Measurements from ENCODE around the gene CNTN4. TPM values are rescaled to one million over a fixed set of nuclear protein-coding genes. Genes with fewer than 3 reads are reported as not detected.

The CNTN4 gene
- total RNA-seq, 1 donor from 2014 or later: not detected

DNA sequence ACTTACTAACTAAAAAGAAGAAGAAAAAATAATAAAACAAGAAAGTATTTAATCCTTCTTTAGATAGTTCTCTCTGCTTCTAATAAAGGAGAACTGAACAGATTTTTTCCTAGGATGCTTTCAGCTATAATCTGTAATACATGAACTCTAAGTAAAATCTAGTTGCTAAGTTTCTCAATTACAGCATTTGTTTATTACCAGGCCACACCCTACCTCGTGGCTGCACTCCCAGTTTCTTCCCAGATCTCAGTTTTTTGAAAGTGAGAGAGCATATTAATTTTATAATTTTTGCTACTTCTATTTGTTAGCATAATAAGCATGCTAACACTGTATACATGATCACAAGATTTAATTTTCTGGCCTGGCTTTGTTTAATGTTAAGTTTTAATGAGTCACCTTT, 753.2 kb downstream of the CNTN4 start:
- no peak for DNase-seq (ENCODE audit: low read depth in 2 of 2)

DNA sequence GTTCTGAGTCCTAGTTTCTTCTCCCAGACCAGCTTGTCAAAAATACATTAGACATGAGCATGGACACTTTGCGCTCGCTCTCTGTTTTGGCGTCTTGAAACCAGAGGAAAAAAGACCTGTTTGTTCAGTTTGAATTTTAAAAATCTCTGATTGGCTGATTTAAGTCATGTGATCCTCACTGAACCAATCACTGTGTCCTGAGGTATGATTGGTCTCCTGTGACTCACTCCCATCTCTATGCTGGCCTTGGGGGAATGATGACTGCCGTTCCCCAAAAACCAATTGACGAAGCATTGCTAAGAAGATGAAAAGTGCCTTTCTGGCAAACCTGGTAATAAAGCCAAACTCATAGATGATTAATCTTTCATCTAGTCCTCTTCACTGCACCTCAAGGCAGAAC, 755.0 kb downstream of the CNTN4 start:
- no peak for DNase-seq (ENCODE audit: low read depth in 2 of 2)

DNA sequence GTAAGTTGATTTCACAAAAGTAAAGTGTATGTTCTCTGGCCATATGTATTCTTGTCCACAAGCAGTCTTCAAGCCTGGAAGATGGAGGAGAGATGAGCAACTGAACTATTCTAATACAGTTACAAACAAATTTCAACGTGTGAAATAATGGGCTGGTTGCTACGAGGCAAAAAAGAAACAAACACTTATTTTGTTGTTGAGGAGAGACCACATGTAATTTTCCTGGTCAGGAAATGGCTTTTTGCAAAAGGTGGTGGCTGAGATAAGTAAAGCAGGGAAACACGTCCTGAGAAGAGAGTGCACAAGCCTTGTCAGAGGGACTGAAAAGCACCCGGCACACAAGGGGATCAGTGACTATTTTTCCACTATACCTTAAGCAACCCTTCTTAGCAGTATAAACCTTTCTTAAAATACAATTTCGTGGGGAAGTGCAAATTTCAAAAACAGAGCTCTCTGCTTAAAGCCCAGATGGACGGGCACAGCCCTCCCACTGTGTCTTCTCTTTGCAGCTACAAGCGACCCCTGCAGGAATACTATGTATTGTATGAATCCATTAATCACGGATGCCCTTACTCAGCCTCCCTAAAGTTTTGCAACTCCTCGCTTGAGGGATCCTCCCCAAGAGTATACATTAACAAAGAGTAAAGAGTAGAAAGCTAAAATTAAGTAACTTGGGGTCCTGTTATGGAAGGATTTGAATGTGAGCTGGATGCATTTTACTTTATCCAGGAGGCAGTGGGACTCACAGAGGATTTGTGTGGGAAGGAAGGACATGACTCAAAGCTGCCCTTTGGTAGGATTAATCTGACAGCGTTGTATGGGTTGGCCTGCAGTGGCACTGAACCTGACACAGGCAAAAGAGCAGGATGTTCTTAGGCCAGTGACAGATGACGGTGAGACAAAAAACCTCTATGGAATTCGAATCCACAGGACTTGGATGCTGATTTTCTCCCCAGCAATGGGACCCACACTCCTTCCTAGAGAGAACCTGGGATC, 757.8 kb downstream of the CNTN4 start:
- no peak for DNase-seq (ENCODE audit: low read depth in 2 of 2)

DNA sequence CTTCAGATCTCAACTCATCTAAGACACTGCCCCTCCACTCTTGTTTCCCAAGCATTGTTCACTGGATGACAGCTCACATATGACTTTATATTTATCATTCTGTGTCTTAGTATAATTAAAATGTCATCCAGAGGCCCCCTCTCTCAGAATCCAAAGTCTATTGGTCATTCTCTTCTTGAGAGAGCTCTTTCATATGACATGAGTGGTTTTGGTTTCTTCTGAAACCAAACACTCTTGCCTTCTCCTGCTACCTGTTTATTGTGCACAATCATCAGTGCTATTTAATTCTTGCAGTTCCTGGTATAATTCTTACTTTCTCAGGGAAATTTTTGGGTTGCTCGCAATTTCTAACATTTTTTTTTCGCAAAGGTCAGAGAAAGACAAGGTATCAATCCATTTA, 762.0 kb downstream of the CNTN4 start:
- DNase-seq (ENCODE audit: low read depth in 2 of 2): no peak

DNA sequence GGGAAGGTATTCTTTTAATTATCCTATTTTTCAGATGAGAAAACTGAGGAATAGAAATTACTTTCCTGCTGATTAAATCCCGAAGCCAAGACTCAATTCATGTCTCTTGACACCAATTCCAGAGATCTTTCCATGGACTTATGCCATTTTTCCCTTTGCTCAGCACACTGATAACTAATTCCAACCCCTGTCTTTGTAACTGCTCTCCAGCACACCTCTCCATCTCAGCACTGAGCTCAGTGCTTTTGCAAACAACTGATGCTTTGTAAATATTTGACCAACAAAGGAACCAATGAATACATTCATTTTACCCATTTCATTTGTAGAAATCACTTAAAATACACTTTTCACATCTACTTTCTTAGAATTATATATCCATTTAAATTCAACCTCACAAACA, 762.5 kb downstream of the CNTN4 start:
- DNase-seq (ENCODE audit: low read depth in 2 of 2): no peak

DNA sequence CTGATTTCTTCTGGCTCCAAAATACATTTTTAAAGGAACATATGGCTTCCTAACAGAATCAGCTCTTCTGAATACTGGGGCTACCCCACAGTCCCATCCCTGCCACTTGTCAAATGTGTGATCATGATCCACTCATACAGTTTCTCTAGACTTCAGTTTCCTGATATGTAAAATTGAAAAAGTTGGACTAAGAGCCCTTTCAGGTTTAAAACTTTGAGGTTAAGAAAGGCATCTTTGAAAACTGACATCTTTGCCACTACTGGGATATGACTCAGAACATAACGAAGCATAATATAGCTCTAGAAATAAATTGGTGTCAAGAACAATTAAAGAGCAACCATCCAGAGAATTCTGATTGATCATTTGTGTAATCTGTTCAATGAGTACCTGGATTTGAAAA, 763.3 kb downstream of the CNTN4 start:
- no peak for DNase-seq (ENCODE audit: low read depth in 2 of 2)

DNA sequence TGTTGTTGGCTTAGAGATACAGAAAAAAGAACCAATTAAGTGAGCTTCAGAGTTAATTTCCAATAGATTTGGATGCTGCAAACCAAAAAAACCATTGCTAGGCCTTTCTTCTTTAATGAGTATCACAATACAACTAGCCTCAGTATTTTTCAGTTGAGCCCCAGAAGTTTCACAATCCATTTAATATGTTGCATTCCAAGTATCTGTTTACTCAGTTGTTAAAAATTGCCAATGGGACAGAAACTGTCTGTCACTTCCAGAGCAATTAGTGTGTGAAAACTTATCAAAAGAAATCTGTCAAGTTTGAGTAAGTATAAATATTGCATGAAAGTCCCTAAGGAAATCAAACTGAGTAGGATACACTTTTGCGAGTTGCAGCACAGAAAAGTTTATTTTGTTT, 763.7 kb downstream of the CNTN4 start:
- DNase-seq (ENCODE audit: low read depth in 2 of 2): no peak

DNA sequence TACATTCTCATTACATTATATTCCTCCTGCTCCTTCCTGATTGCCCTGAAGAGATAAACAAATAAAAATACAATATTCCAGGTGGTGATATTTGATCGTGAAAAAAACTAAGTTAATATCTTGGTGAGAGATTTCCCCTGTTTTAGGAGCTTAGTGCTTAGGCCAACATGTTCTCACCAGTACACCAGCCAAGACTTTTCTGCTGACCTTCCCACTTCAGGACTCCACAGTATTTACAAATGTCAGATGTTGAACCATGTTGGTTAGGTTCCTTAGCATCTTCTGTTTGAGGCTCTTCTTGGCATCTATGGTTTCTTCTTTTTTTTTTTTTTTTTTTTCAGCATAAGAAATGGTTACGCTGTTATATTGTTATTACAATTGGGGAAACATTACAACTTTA, 764.5 kb downstream of the CNTN4 start:
- DNase-seq (ENCODE audit: low read depth in 2 of 2): no peak

DNA sequence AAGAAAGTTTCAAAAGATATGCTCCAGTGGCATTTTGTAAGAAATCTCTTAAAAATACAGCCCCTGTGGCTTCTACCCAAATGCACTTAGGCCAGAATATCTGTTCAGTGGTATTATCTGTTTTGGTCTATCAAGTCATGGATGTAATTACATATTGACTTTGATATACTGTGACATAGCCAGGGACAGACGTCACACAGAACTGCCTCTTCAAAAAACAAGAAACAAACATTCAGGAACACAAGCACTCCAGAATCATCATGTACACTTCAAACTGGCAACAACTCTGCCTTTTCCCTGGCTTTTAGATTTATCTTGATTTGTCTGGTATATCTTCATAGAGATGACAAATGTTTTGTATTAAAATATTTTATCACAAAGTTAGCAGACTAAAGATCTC, 771.2 kb downstream of the CNTN4 start:
- DNase-seq (ENCODE audit: low read depth in 2 of 2): no peak

DNA sequence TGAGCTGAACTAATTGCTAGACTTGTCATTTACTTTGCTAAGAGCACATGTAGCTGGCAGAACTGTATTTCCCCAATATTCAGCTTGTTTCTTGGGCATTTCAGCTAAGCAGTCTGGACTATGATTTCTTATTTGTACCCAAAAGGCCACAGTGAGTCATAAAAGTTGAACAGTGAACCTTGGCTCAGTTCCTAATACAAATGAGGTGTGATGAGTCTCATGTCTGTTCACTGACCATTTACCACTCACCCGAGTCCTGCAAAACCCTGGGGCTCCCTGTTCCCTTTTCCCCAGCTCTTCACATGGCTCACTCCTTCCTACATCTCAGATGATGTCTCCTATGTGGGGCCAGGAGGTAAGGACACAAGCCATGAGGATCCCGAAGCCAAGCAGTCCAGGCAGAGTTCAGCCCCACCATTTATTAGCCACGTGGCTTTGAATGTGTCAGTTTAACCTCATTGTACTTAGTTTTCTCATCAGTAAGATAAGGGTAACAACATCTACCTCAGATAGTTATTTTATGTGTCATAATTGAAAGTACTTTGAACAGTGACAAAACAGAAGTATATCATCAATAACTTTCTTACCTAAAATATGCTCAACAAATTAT, 772.2 kb downstream of the CNTN4 start:
- DNase-seq (ENCODE audit: low read depth in 2 of 2): no peak

DNA sequence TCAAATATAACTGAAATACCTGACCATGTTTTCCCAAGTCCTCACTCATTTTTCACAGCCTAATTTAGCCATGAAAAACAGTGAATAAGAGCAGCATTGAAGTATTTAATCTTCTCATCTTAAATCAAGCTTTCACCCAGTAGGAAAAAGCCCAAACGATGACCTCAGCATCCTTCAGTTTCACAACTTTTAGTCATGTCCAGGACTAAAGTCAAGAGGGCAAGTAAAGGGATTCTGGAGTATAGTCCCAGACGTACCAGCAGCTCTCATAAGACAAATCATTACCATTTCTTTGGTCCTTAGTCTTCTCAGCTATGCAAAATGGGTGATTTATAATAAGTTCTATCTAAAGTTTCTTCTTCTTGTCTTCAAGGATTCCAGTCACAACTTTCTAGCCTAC, 774.2 kb downstream of the CNTN4 start:
- no peak for DNase-seq (ENCODE audit: low read depth in 2 of 2)

DNA sequence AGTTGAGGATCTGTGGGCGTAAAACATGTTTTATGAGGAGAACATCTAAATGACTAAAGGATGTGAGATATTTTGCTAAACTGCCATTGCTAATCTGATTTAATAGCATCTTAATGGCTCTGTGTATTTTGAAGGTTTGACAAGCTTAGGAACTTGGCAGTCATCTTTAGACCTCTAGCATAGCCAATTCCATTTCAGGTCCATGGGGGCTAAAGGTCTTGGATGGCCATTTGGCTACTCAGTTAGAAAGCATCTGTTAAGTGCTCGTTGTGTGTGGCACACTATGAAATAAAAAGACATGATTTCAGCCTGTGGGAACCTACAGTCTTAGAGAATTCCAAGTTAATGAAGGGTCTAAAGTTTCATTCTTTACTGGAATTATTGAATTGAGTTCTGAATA, 775.3 kb downstream of the CNTN4 start:
- no peak for DNase-seq (ENCODE audit: low read depth in 2 of 2)

DNA sequence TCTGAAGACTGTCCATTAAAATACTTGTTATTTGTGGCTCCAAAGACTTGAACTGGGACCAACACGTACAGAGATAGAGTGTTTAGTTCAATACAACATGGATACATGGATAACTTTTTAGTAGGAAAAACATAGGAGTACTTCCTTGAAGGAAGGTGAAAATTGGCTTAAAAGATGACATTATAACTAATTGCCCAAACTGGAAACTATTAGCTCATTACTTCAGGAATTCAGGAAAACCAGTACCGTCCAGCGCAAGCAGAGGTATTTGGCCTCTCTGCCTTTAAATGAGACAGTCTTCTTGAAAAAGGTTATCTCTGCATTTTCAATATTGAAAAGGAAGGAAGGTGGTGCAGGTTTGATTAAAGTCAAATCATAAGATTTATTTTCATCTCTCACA, 777.0 kb downstream of the CNTN4 start:
- DNase-seq (ENCODE audit: low read depth in 2 of 2): no peak

DNA sequence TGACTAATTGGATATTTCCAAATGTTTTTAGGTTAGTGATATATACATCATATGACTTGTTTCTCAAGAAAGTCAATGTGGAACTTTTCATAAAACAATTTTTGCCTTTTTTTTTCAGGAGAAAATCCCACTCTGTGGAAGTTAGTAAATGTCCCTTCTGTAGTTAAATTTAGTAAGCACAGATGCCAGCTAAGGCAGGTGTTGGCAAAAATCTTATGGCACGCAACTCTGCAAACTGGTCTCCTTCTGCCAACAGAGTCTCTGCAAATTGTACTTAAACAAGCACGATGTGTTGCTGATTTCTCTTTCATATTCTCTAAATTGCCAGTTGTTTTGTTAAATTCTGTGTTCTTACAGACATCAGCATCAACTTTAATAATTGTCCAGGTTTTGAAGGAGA, 777.7 kb downstream of the CNTN4 start:
- no peak for DNase-seq (ENCODE audit: low read depth in 2 of 2)

DNA sequence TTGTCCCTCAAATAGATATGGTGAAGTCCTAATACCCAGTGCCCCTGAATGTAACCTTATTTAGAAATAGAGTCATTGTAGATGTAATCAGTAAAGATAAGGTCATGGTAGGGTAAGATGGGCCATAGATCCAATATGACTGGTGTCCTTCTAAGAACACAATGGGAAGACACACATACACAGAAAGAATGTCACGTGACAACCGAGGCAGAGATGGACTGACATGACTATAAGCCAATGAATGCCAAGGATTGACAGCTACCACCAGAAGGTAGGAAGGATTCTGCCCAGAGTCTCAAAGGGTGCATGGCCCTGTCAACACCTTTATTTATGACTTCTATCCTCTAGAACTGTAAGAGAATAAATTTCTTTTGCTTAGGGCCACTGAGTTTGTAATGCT, 780.4 kb downstream of the CNTN4 start:
- no peak for DNase-seq (ENCODE audit: low read depth in 2 of 2)

DNA sequence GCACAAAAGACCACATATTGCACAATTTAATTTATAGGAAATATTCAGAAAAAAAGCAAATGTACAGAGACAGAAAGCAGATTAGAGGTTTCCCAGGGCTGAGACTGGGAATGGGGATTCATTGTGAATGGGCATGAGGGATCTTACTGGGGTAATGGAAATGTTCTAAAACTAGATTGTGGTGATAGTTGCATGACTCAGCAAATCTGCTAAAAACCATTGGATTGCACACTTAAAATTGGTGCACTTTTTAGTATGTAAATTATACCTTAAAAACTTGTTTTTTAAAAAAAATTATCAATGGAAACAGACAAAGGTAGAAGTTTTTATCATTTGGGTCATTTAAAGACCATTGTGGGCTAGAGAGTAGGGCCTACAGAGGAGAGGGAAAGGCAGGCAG, 780.9 kb downstream of the CNTN4 start:
- DNase-seq (ENCODE audit: low read depth in 2 of 2): no peak

DNA sequence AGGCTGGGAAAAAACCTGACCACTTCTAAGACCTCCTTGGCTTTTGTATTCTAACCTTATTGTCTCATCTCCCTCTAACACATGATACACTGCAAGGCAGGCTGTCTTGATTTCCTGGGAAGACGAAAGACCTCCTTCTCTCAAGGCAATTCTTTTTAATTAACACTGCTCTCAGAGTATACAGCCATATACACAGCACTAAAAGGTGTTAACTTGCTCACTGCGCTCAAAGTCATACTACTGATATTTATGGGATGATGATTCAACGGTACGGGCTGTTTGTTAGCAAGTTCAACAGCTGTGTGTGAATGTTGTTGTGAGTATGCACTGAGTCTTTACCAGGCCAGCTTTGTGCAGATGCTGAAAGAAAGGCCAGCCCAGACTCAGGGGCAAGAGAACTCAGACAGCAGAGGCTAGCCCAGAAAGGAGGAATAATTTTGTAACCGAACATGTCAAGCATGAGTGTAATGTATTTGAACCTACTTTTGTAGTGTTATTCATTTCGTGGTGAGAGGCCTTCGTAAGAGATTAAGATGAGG, 781.6 kb downstream of the CNTN4 start:
- DNase-seq (ENCODE audit: low read depth in 2 of 2): no peak

DNA sequence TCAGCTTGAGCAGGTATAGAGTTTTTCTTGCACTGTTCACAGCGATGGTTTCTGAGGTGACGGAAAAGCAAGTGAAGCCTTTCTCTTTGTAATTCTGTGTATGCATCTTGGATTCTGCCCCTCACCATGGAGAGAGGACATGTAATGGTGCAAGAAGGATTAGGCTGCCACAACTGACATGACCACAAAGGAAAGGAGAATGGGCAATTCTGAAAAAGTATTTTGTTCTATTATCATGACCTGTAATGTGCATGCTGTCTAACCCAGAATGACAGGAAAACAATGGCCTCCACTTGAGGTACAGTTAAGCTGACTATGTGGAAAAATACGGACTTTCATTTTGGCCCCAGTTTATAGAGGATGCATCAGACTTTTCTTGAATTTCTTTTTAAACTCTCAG, 784.6 kb downstream of the CNTN4 start:
- DNase-seq (ENCODE audit: low read depth in 2 of 2): no peak

DNA sequence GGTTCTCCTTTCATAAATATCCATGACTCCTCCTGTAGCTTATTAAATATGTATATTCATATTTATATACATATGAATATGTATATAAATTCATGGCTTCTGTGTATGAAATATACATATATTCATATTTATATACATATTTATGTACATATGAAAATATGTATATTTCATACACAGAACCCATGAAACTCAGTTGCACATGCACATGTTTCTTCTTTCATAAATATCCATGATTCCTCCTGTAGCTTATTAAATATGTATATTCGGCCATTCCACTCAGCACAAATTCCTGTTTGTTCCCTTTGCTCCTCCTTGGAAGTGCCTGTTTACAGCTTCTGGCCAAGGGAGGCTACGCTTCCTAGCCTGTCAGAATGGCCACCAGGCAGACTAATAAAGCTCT, 789.9 kb downstream of the CNTN4 start:
- no peak for DNase-seq (ENCODE audit: low read depth in 2 of 2)

DNA sequence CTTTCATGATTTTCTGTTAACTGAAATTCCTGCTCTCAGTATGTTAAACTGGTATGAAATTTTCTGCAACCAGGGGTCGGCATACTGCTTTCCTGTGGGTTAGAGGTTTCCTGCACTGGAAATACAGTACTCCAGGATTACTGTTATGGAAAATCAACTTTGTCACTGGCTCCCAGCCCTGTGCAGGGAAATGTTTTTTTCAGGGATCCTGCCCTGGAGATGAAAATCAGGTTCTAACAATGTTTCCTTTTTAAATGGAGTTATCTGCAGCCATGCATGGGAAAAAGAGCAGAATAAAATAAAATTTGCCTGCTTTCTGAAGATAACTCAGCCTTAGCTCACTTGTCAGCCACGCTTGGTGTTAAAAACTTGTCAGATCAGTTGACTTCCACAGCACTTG, 791.1 kb downstream of the CNTN4 start:
- no peak for DNase-seq (ENCODE audit: low read depth in 2 of 2)

DNA sequence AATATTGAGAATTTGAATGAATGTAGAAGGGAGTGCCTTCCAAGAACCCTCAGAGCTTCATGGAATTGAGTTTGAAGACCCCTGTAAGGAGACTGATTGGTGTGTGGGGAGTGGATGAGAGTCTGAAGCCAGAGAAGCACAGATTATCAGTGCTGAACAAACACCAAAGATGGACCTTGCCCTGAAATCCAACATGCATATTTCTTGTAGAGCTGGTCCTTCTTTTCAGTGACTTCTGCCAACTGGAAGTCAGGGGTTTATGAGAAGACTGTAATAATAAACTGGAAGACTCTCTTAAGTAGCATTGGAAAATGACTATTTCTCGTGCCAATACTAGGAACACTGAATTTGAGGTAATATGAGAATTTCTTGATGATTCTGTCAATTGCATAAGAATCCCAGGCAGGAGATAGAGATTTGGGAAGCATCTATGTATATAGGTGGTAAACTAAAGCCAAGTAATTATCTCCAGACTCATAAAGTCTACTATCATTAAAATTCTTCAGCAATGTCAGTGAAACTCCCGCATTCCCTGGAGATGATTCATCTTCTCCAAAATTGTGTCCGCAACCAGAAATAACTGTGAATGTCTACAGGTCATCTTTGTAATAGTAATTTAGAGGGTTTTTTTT, 797.8 kb downstream of the CNTN4 start:
- no peak for DNase-seq (ENCODE audit: low read depth in 2 of 2)

DNA sequence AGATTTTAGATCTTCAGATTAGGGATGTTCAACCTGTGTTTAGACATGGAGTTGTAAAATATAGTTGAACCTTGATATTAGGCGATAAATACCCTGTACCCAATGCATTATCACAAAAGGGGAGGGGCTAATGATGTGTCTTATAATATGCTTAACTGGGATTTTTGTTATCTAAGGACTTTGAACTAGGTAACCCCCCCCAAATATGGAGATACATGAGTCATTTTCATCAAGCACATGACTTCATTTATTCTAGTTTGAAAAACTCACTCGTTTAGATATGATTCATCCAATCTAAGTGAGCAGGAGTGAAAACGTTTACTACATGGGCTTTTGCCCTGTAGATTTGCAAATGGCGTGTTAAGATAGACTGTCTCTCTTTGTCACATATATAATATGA, 799.2 kb downstream of the CNTN4 start:
- no peak for DNase-seq (ENCODE audit: low read depth in 2 of 2)
